Retinal pigment epithelial cell (primary cell): Measurements from ENCODE around the gene NDST4.

Source experiments
- DNase-seq: peaks from one replicate; pipeline ENCODE4 v3.0.0-alpha.2; 2010; ENCODE audit warnings: low read depth
- H3K4me3 ChIP-seq: 2 replicates; pipeline ENCODE4 v1.5.1; 2011; ENCODE audit warnings: mild to moderate bottlenecking, low read length, control low read depth, moderate library complexity
- CTCF ChIP-seq: conservative IDR thresholded peaks from 2 replicates; pipeline ENCODE4 v1.5.1; 2011; ENCODE audit warnings: low read depth, low read length, control low read depth, inconsistent platforms

The NDST4 gene

GRCh38 chr4:114921790-114922591 is 191.4 kb downstream of the NDST4 start:
- no peak for TF ChIP-seq CTCF
- H3K4me3 ChIP-seq, result no peak overlapping the region
- no peak for DNase-seq

GRCh38 chr4:114921191-114921590 is 192.2 kb downstream of the NDST4 start:
- DNase-seq, result no peak
- H3K4me3 ChIP-seq, result no peak overlapping the region
- no peak for TF ChIP-seq CTCF

GRCh38 chr4:114911111-114911510 is 202.3 kb downstream of the NDST4 start:
- no peak for DNase-seq
- H3K4me3 ChIP-seq, result no peak overlapping the region
- TF ChIP-seq CTCF, result no peak

GRCh38 chr4:114907568-114907967 is 205.9 kb downstream of the NDST4 start:
- no peak for DNase-seq
- TF ChIP-seq CTCF, result no peak
- no peak overlapping the region for H3K4me3 ChIP-seq

DNA sequence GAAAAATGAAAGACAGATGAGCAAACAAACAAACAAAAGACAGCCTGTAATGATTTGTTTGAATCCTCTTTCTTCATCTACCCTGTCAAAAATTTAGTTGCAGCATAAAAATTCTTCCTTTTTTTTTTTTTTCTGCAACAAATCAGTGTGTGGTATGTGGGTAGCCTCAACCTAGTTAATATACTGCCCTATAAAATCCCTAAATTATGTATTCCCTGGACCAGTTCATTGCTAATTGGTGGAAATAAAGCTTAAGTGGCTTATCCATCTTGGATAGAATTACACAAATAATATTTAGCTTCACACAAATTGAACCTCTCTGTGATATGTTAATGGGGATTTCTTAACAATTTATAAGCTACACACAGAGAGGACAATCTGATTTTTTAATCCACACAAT is 208.4 kb downstream of the NDST4 start:
- no peak for TF ChIP-seq CTCF
- no peak overlapping the region for H3K4me3 ChIP-seq
- DNase-seq, result no peak

DNA sequence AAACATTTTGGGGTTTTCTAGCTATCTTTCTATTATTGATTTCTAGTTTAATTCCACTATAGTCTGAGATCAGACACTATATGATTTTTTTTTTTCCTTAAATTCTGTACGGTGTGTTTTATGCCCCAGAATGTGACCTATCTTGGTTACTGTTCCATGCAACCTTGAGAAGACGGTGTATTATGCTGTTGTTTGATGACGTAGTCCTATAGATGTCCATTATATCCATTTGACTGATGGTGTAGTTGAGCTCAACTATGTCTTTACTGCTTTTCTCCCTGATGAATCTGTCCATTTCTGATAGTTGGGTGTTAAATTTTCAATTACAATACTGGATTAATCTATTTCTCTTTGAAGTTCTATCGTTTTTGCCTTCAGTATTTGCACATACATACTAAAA is 212.5 kb downstream of the NDST4 start:
- TF ChIP-seq CTCF, result no peak
- no peak overlapping the region for H3K4me3 ChIP-seq
- no peak for DNase-seq

DNA sequence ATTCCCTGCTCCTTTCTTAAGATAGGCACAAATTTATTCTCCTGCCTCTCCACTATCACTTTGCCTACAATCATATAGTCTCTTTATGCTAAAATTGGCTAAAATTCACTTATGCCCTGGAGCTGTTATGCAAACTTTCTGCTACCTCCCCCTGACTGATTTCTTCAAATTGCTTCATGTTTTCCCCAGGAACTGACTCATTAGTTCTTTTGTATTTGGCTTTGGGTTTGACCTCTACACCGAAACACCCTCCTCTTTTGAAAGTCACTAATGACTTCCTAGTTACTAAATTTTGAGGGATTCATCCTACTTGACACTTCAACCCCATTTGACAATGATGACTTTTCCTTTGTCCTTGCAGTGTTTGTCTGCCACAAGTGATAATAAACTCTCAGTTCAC is 222.6 kb downstream of the NDST4 start:
- TF ChIP-seq CTCF, result no peak
- DNase-seq, result no peak
- H3K4me3 ChIP-seq, result no peak overlapping the region
